ENCODE results near the gene CHTF8.

- TF ChIP-seq YY1 (IDR thresholded peaks at IDR 0.05; ENCODE audit: low read depth) (no peak), NRF1 (IDR thresholded peaks at IDR 0.05; ENCODE audit: low read depth, low read length) (no peak), EP300 (IDR thresholded peaks at IDR 0.05; ENCODE audit: borderline replicate concordance in 1 of 2, low read depth in 1 of 2, low read length in 1 of 2) (no peak), CTCF (IDR thresholded peaks at IDR 0.05) (no peak), POLR2AphosphoS5 (IDR thresholded peaks at IDR 0.05; ENCODE audit: low read depth, low read length) (no peak)
Observed at GRCh38 chr16:69169051-69169450, 36.7 kb upstream of the CHTF8 start.

All from SK-N-SH (cell line).